NCI-H774 (cell line): Measurements from ENCODE around the gene VKORC1L1.
"Not testable (repeated sequence)": the region's sequence is repeated elsewhere in the genome, so short reads cannot be mapped to it uniquely, and the experiment has no call there.

Source experiments
- DNase-seq: peaks from one replicate; lab custom pipeline; 2025; lab: John Stamatoyannopoulos, UW

VKORC1L1 gene

DNA sequence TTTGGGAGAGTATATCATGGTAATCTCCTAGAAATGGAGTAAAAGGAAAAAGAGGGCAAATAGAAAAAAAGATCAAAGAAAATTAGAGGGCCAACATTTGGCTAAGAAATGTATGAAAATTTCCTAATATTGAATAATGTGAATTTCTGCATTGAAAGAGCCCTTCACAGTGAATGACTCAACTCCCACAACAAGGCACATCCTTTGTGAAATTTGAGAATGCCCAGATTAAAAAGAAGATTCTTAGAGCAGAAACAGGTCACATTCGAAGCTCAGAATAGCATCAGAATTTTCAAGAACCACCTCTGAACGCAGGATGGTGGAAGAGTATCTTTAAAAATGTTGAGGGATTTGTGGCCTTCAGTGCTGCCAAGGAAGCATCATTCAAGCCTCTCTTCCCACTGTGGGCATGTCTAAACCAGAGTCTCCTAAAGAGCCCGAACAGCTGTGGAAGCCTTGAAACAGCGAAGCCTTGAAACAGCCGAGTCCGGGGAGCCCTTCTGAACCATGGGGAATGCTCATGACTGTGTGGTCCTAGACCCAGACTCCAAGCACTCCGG, 65.5 kb downstream of the VKORC1L1 start:
- DNase-seq = no peak

DNA sequence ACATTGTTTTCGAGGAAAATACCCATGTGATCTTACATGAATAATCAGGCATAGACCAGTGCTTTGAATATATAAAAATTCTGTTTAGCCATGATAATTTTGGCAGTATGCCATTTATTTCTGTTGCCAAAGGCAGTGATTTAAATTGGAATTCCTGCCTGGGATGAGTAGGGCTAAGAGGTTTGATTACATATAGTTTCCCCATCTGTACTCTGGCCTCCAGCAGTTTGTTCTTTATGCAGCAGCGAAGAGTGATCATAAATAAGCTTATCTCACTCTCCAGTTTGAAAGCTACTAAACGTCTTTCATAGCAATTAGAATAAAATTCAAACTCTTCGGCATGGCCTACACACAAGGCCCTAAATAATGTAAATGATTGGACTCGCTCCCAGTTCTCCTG, 72.9 kb downstream of the VKORC1L1 start:
- DNase-seq = not testable (repeated sequence)

DNA sequence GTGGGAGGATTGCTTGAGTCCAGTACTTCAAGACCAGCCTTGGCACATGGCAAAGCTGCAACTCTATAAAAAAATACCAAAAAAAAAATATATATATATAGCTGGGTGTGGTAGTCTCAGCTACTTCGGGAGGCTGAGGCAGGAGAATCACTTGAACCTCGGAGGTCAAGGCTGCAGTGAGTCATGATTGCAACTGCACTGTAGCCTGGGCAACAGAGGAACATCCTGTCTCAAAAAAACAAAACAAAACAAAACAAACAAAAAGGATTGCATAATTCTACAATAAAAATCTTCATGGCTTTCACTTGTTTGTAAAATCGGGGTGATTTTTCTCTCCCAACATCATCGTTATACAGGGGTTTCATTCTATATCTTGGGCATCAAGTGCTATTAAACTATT, 74.0 kb downstream of the VKORC1L1 start:
- DNase-seq = no peak

DNA sequence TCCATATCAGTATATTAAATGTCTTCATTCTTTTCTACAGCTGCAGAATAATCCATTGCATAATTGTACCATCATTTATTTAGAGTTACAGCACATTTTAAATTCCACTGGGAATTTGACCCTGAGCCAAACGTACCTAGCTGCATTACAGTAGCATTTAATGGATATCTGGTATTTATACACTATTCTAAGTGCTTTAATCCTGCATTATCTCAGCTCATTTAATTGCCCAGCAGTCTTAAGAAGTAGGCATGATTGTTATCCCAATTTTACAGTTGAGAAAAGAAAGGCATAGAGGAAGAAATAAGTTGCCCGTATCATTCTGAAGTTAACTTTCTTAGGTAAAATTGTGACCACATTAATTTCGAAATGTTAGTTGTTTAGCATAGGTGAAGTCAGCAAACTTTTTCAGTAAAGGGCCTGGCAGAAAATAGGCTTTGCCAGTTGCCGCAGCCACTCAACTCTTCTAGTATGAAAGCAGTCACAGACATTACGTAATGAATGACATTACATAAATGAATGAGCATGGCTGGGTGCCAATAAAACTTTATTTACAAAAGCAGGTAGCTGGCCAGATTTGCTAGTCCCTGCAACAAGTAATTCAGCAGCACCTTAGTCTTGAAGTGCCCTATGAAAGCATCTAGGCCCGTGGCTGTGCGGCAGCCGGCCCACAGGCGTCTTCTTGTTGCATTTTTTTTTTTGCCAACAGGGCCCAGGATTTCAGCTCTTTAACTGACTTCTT, 79.1 kb downstream of the VKORC1L1 start:
- DNase-seq = peak; percentile 69

DNA sequence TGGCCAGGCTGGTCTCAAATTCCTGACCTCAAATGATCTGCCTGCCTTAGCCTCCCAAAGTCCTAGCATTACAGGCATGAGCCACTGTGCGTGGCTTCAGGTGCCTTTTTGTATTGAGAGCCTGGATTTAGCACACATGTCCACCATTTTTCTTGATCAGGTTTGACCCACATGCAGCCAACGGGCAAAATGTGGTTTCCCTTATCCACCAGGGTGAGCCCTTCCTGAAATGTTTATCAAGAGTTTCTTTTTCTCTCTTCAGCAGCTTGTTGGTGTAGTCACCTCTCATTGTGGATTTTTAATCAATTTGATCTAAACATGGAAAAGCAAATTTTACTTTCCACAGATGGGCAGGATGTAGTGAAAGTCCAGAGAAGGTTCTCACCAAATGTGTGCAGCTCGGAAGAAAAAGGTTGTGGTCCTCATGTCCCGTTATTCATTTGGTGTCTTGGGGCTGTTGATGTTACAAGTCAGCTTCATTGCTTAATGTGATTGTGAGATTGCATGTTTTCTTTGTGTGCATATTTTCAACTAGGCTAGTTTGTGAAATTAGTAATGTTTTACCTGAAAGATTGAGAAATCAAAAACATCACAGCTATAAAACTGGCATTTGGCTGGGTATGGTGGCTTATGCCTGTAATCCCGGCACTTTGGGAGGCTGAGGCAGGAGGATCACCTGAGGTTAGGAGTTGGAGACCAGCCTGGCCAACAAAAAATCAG, 80.3 kb downstream of the VKORC1L1 start:
- no peak for DNase-seq

DNA sequence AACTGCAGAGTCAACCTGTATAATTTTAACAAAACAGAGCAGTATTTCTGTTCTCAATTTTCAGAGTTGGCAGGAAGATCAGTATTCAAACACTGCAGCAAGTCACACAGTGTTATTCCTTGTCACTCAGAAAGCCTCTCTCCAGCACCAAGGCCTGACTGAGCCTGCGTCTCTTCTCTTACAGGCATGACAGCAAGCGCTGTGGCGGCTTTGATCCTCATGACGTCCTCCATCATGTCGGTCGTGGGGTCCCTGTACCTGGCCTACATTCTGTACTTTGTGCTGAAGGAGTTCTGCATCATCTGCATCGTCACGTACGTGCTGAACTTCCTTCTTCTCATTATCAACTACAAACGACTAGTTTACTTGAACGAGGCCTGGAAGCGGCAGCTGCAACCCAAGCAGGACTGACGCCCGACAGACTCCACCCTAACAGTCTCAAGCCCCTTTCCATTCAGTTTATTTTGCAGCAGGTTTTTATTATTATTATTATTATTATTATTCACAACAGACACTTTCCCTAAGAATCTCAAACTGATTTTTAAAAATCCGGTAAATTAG, 81.1 kb downstream of the VKORC1L1 start:
- DNase-seq = no peak

DNA sequence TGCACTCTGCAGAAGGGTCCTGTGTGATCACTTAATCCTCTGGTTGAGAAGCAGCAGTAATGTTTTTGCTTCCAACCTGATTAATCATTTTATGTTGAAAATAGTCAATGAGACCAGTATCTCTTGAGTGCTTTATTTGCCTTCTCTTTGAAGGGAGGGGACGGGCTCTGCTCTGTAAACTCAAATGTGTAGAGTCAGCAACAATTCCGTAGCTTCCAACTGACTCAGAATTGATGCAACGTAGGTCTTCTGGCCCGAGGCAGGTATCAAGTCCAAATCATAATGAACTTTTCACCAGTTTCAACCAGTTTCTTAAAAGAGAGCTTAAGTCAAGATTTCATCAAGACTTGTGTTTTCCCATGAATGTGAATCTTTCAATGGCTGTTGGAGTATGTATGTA, 82.8 kb downstream of the VKORC1L1 start:
- no peak for DNase-seq

DNA sequence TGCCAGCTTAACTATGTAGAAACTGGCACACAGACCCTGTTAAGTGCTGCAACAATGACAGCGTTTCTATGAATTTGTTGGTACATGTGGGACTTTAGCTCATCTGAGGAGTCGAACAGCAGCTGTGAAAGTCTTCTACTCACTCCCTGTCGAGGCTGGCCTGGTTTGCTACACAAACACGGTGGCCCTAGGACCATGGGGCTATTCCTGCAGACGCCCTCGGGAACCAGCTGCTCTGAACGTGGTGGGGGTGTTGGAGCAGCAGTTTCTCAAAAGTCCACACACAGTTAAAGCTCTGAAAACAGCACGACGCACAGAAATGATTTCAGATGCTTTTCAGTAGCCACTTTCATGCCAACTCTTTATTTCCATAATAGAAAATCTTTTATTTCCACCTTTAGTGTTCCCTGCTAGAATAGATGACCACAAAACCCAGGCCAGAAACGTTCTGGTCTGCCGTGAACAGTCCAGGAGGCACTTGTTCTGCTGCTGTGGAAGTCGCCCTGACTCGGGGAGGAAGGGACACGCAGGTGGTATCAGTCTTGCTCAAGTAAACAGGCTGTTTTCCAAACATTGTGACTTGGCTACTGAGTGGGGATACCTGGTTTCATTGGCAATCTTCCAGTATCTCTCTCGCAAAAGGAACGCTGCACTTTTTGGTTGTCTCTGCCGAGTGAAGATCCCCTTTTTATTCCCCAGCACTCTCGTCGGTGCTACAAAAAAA, 87.6 kb downstream of the VKORC1L1 start:
- no peak for DNase-seq

DNA sequence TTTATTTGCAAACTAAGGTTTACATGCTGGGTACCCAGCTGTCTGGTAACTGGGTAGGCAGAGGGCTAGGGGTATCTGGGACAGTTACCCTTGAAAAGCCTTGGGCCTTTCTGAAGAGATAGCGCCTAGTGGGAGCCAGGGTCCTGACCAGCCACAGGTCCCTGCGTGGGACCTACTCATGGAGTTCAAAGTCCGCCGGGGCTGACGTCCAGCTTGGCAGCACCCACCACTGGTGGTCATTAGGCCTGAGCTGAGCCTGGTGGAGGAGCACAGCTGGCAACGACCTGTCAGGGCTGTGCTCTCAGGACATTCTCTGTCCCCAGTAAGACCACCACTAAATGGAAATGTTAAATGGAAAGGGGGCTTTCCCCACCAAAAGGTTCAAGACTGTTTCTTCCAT, 89.2 kb downstream of the VKORC1L1 start:
- DNase-seq = no peak

DNA sequence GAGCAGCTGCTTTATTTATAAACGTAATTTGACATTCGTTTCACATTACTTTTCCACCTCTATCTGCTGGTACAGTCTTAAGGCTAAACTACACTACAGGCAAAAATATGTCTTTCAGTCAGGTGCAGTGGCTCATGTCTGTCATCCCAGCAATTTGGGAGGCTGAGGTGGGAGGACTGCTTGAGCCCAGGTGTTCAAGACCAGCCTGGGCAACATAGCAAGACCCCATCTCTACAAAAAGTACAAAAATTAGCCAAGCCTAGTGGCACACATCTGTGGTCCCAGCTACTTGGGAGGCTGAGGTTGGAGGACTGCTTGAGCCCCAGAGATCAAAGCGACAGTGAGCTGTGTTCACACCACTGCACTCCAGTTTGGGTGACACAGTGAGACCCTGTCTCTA, 91.8 kb downstream of the VKORC1L1 start:
- DNase-seq = not testable (repeated sequence)

DNA sequence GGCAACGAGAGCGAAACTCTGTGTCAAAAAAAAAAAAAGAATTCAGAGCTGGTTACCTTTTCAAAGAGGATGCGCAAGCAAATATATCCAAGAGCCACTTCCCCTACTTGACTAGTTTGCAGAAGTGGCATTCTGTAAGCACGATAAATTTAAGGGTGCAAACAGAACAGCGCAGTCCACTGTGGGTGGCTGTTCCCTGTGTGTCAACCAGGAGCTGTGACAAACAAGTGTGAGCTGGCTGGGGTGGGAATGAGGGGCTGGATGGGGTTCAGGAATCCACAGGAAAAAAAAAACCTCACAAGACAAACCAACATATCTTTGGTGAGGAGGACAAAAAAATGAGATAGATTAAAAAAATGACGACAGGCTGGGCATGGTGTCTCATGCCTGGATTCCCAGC, 93.3 kb downstream of the VKORC1L1 start:
- no peak for DNase-seq

DNA sequence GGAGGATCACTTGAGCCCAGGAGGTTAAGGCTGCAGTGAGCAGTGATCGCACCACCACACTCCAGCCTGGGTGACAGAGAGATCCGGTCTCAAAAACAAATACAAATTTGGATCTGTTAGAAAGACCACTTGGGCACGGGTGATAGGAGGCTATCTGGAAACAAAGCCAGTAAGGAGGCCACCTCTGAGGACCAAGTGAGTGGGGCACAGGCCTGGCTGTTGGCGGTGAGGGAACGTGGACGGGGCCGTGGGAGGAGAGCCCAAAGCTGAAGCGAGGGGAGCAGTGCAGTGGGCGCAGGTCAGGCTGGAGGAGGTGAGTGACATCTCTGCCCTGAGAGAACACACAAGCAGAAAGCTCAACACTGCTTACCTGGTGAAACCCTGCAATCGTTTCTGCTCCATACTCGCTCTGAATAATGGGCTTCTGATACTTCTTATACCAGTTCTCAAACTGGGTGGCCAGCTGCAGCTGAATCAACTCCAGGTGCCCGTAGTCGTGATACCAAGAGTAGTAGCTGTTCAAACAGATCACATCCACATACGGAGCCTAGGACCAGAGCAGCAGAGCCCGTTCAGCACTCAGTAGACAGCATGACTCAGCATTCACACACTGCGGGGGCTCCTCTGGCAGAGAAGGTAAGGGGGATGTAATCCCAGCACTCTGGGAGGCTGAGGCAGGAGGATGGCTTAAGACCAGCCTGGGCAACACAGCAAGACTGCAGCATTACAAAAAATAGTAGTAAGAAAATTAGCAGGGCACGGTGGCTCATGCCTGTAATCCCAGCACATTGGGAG, 94.7 kb downstream of the VKORC1L1 start:
- no peak for DNase-seq

DNA sequence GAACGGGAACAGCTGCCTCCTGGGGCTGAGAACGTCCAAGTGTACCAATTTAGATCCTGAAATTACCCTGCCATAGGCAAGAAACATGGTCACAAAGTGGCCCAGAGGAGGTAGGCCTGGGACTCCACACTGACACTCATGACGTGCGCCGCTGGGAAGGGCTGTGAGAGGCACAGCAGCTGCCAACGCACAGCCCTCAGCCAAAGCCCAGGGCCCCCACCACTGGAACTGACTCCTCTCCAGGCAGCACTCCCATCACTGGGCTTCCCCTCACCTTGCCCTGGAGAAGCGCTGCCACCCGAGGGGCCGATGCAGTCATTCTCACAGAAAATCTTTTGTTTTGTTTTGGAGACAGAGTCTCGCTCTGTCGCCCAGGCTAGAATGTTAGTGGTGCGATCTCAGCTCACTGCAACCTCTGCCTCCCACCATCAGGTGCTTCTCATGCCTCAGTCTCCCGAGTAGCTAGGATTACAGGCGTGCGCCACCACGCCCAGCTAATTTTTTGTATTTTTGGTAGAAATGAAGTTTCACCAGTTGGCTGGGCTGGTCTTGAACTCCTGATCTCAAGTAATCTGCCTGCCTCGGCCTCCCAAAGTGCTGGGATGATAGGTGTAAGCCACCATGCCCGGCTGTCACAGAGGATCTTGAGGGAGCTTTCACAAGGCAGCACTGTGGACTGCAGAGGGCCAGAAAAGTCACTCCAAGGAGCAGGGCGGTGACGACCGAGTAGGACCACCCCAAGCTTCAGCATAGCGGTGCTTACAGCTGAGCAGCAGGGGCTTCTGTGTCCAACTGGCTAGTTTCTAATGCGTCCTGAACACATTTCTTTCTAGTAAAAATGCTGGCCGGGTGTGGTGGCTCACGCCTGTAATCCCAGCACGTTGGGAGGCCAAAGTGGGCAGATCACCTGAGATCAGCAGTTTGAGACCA, 95.6 kb downstream of the VKORC1L1 start:
- no peak for DNase-seq

DNA sequence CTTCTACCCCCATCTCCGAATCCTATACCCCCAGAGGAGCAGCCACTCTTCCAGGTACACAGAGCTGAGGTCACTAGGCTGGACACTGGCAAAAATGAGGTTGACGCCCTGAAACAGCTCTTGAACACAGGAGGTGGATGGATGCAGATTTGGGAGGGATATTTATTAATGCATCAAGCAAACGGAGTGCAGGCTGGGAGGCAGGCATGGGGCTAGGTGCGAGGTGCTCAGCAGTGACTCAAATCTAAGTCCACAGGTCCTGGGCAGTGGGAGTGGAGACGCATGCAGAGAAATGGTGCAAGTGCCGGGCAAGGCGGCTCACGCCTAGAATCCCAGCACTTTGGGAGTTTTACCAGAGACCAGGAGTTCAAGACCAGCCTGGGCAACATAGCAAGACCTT, 98.1 kb downstream of the VKORC1L1 start:
- no peak for DNase-seq

DNA sequence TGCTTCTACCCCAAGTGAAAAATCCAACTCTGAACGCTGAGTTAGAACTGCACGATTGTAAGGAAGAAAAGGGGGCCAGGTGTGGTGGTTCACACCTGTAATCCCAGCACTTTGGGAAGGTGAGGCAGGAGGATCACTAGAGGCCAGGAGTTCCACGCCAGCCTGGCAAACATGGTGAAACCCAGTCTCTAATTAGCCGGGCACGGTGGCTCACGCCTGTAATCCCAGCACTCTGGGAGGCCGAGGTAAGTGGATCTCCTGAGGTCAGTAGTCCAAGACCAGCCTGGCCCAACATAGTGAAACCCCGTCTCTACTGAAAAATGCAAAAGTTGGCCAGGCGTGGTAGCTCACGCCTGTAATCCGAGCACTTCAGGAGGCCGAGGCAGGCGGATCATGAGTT, 100.1 kb downstream of the VKORC1L1 start:
- DNase-seq = no peak

DNA sequence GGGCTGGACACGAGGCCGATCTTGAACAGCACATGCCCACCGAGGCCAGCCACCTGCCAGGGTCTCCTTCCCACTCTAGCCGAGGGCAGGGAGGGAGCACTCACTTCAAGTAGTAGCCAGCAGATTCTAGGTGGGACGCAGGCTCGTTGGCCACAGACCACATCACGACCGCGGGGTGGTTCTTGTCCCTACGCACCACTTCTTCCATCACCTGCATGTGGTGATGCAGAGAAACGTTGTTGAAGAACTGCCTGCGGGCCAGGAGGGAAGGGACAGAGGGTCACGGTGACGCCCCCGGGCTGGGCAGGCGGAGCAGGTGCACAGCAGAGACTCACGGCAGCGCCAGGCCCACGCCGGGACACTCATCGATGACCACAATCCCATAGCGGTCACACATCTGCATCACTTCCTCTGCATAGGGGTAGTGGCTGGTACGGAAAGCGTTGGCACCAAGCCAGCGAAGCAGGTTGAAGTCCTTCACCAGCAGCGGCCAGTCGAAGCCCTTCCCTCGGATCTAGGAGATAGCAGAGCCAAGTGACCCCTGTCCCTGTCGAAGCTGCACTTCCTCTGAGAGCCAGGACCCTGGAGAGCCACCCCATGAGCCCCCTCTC, 101.4 kb downstream of the VKORC1L1 start:
- no peak for DNase-seq

DNA sequence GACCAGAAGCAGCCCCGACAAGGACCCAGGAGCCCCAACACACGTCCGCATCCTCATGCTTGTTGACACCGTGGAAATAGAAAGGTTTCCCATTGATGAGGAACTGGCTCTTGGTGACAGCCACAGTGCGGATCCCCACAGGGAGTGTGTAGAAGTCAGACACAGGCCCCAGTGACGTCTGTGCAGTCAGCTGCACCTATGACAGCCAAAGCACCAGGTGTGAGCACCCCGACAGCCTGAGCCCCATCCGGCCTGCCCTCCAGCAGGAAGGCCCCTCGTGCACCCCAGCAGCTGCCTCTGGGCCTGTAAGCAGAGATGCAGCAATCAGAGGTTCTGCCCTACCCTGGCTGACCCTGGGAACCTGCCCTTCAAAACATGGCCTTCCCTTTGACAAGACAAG, 102.0 kb downstream of the VKORC1L1 start:
- DNase-seq = no peak

DNA sequence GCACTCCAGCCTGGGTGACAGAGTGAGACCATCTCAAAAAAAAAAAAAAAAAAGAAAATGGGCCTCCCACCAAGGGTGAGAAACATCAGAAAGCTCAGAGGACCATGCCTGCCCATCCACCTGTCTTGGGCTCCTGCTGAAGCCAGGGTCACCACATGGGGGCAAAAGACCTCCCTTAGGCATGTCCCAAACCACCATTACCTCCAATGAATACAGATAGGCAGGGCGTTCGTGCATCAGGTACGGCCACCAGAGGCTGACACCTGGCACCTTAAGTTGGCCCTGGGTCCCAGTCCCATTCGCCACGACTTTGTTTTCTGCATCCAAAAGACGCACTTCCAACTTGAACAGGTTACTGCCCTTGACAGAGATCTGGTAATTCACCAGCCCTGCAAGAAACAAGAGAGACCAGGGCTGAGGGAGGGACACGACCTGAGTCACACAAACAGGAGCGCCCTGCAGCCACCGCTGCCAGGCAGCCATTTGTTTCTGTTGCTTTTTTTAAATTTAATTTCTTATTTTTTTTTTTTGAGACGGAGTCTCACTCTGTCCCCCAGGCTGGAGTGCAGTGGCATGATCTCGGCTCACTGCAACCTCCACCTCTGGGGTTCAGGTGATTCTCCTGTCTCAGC, 103.1 kb downstream of the VKORC1L1 start:
- DNase-seq = no peak

DNA sequence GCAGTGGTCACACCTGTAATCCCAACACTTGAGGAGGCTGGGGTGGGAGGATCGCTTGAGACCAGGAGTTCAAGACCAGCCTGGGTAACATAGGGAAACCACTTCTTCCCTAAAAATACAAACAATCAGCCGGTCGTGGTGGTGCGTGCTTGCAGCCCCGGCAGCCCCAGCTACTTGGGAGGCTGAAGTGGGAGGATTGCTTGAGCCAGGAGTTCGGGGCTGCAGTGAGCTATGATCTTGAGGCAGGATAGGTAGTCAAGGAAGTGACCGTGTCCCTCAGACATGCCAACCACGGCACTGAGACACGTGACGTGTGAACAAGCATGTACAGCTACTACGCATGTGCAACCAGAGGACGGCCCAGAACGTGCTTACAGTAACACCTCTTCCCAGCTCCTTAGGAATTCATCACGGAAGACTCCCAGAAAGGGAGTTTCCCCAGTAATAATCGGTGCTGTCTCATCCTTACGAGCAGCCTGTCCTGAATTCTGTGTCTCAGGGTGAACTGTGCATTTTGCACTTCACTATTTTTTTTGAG, 103.9 kb downstream of the VKORC1L1 start:
- no peak for DNase-seq
